Measurements from ENCODE around the gene UCN3. TPM values are rescaled to one million over a fixed set of nuclear protein-coding genes. Genes with fewer than 3 reads are reported as not detected.
A peak's percentile ranks its signal among the peaks of the same experiment; 100 is the strongest.

Gene UCN3
- total RNA-seq = not detected
- long read RNA-seq = 0 reads

GRCh38 chr10:5364890-5365338 is at the start of gene UCN3:
Gene UCN3 (plus strand): TSS chr10:5364966. CDS start chr10:5373721, 8,755 bp downstream.
- H3K4me3 ChIP-seq = no peak within 1 kb of the TSS
- no peak within 1 kb of the TSS for H3K27ac ChIP-seq
- ATAC-seq = peak in 1 of 4 donors; percentile 19
- no peaks in the 10 kb centered on the region for H3K27me3 ChIP-seq
- H3K4me1 ChIP-seq = no peaks in the 10 kb centered on the region
- no peak for DNase-seq
- no peaks in the 10 kb centered on the region for H3K36me3 ChIP-seq
- TF ChIP-seq POLR2A (IDR thresholded peaks at IDR 0.05) (no peak), CTCF (IDR thresholded peaks at IDR 0.05) (no peak)
- no peaks in the 10 kb centered on the region for H3K9me3 ChIP-seq
- intact Hi-C loops (cut with DNase I) = no loop called here
- 56% methylated on average over 14 of the region's 21 CpGs for WGBS (ENCODE audit: insufficient coverage, low coverage, low lambda C conversion rate, missing lambda C conversion rate)

- no peaks in the 10 kb centered on the region for H3K9me3 ChIP-seq
- no peak overlapping the region for H3K4me3 ChIP-seq
- intact Hi-C loops (cut with DNase I) = no loop called here
- 63% methylated on average over 7 of the region's 10 CpGs for WGBS (ENCODE audit: insufficient coverage, low coverage, low lambda C conversion rate, missing lambda C conversion rate)
- no peaks in the 10 kb centered on the region for H3K27me3 ChIP-seq
- H3K36me3 ChIP-seq = no peaks in the 10 kb centered on the region
- H3K27ac ChIP-seq = no peak overlapping the region
- ATAC-seq (peak in 1 of 4 donors; percentile 20), DNase-seq (no peak)
- no peak for TF ChIP-seq POLR2A (IDR thresholded peaks at IDR 0.05)
- no peak for TF ChIP-seq CTCF (IDR thresholded peaks at IDR 0.05)
- no peaks in the 10 kb centered on the region for H3K4me1 ChIP-seq
Measured at GRCh38 chr10:5317547-5318107, 47.1 kb upstream of the UCN3 start.

- no peak for TF ChIP-seq CTCF (IDR thresholded peaks at IDR 0.05)
- TF ChIP-seq POLR2A (IDR thresholded peaks at IDR 0.05) = no peak
- H3K4me3 ChIP-seq = no peak overlapping the region
- intact Hi-C loops (cut with DNase I) = no loop called here
- no peaks in the 10 kb centered on the region for H3K4me1 ChIP-seq
- ATAC-seq = no peak
- H3K27ac ChIP-seq = no peak overlapping the region
- no CpG with 5 or more reads among the region's 5 CpGs for WGBS (ENCODE audit: insufficient coverage, low coverage, low lambda C conversion rate, missing lambda C conversion rate)
- no peaks in the 10 kb centered on the region for H3K36me3 ChIP-seq
- no peak for DNase-seq
- H3K27me3 ChIP-seq = no peaks in the 10 kb centered on the region
- no peaks in the 10 kb centered on the region for H3K9me3 ChIP-seq
Measured at GRCh38 chr10:5318148-5318547, 46.6 kb upstream of the UCN3 start.

GRCh38 chr10:5319863-5320262 is 44.9 kb upstream of the UCN3 start:
- H3K27ac ChIP-seq = no peak overlapping the region
- TF ChIP-seq POLR2A (IDR thresholded peaks at IDR 0.05) (no peak), CTCF (IDR thresholded peaks at IDR 0.05) (no peak)
- ATAC-seq = no peak
- intact Hi-C loops (cut with DNase I) = no loop called here
- H3K27me3 ChIP-seq = no peaks in the 10 kb centered on the region
- no peaks in the 10 kb centered on the region for H3K36me3 ChIP-seq
- no peak overlapping the region for H3K4me3 ChIP-seq
- H3K9me3 ChIP-seq = no peaks in the 10 kb centered on the region
- no peak for DNase-seq
- 82% methylated on average over 4 of the region's 4 CpGs for WGBS (ENCODE audit: insufficient coverage, low coverage, low lambda C conversion rate, missing lambda C conversion rate)
- no peaks in the 10 kb centered on the region for H3K4me1 ChIP-seq

All from right lobe of liver (tissue), 6 donors.